Breast epithelium (tissue), 4 donors: ENCODE data around the gene EFR3B. TPM values are rescaled to one million over a fixed set of nuclear protein-coding genes. Genes with fewer than 3 reads are reported as not detected.

ENCODE experiments used
- DNase-seq, 2 donors: peaks; one replicate each; pipeline ENCODE4 v3.0.0-alpha.2; 2019; ENCODE audit warnings: low spot score in 2 of 2
- H3K27ac ChIP-seq, 2 donors: fragments of 200-600 bp; sonication (generic) in 1 of 2; one replicate each; pipeline ENCODE4 v1.5.1; 2016 to 2019; ENCODE audit warnings: mild to moderate bottlenecking in 1 of 2
- H3K27me3 ChIP-seq, 2 donors: fragments of 200-600 bp; sonication (generic) in 1 of 2; one replicate each; pipeline versions ENCODE4 v1.5.1 to v1.6.0; 2017 to 2019; ENCODE audit warnings: control low read depth in 1 of 2, mild to moderate bottlenecking in 1 of 2
- H3K36me3 ChIP-seq: fragments of 200-600 bp; one replicate; pipeline ENCODE4 v1.5.1; 2019
- H3K4me1 ChIP-seq, 2 donors: fragments of 200-600 bp; sonication (generic); one replicate each; pipeline ENCODE4 v1.5.1; 2016 to 2019; ENCODE audit warnings: control low read depth in 1 of 2
- H3K4me3 ChIP-seq, 3 donors: fragments of 200-600 bp; sonication (generic); 1 replicate in 2 of 3; 2 replicates in 1 of 3; pipeline ENCODE4 v1.5.1; 2016 to 2019; ENCODE audit warnings: mild to moderate bottlenecking in 3 of 3, moderate library complexity in 2 of 3
- H3K9me3 ChIP-seq, 2 donors: fragments of 200-600 bp; sonication (generic) in 1 of 2; one replicate each; pipeline ENCODE4 v1.5.1; 2016 to 2019; ENCODE audit warnings: control low read depth in 1 of 2
- CTCF ChIP-seq, 3 donors: fragments of 450-650 bp; IDR thresholded peaks; one replicate each; pipeline ENCODE4 v1.5.1; 2016 to 2017; ENCODE audit warnings: antibody characterized with exemption in 3 of 3, mild to moderate bottlenecking in 3 of 3, moderate library complexity in 3 of 3
- POLR2A ChIP-seq: fragments of 450-650 bp; IDR thresholded peaks from one replicate; pipeline ENCODE4 v1.6.1; 2016; ENCODE audit warnings: antibody characterized with exemption, mild to moderate bottlenecking, moderate library complexity
- POLR2AphosphoS5 ChIP-seq, 3 donors: sonication (generic); formaldehyde crosslinking; IDR thresholded peaks; one replicate each; pipeline ENCODE4 v1.6.1; 2017; ENCODE audit warnings: antibody characterized with exemption in 3 of 3
- intact Hi-C: fragments of 100-400 bp; cut with DNase I; formaldehyde crosslinking; loops from one replicate; pipeline ENCODE4 v1.15.1; 2023; ENCODE audit warnings: low total_unique reads
- total RNA-seq, 3 donors: library from RNA; depleted of rRNA; stranded (reverse); fragments of >200 nt; gene quantifications; one replicate each; pipeline ENCODE4 v1.1.0, GENCODE V29; 2016

The EFR3B gene
- total RNA-seq, 3 donors from 2014 or later: 0.16 to 0.98 (median 0.73) TPM

GRCh38 chr2:25178976-25179375 lies 137.1 kb downstream of the EFR3B start:
- intact Hi-C loops: no loop called here
- no peak overlapping the region for H3K27ac ChIP-seq
- no peak overlapping the region for H3K4me3 ChIP-seq
- H3K4me1 ChIP-seq: no peaks in the 10 kb centered on the region
- H3K27me3 ChIP-seq: peaks cover 0 to 3% of the 10 kb centered on the region in 2 donors
- TF ChIP-seq POLR2A: no peak
- TF ChIP-seq POLR2AphosphoS5 (IDR thresholded peaks at IDR 0.05): no peak
- H3K36me3 ChIP-seq: no peaks in the 10 kb centered on the region
- no peak for DNase-seq
- H3K9me3 ChIP-seq: no peaks in the 10 kb centered on the region

- no peaks in the 10 kb centered on the region for H3K36me3 ChIP-seq
- TF ChIP-seq POLR2AphosphoS5 (IDR thresholded peaks at IDR 0.05) (no peak), CTCF (IDR thresholded peaks at IDR 0.05) (no peak), POLR2A (no peak)
- H3K4me3 ChIP-seq: no peak overlapping the region
- DNase-seq: no peak
- H3K27ac ChIP-seq: no peak overlapping the region
- H3K4me1 ChIP-seq: no peaks in the 10 kb centered on the region
- H3K9me3 ChIP-seq: no peaks in the 10 kb centered on the region
- no peaks in the 10 kb centered on the region for H3K27me3 ChIP-seq
- intact Hi-C loops: no loop called here
Observed at GRCh38 chr2:25184254-25184653, 142.4 kb downstream of the EFR3B start.

- intact Hi-C loops: no loop called here
- DNase-seq: no peak
- TF ChIP-seq POLR2AphosphoS5 (IDR thresholded peaks at IDR 0.05) (no peak), POLR2A (no peak), CTCF (IDR thresholded peaks at IDR 0.05) (no peak)
- H3K4me1 ChIP-seq: no peaks in the 10 kb centered on the region
- H3K36me3 ChIP-seq: no peaks in the 10 kb centered on the region
- H3K4me3 ChIP-seq: no peak overlapping the region
- no peaks in the 10 kb centered on the region for H3K27me3 ChIP-seq
- no peak overlapping the region for H3K27ac ChIP-seq
- no peaks in the 10 kb centered on the region for H3K9me3 ChIP-seq
Observed at GRCh38 chr2:25187729-25188350, 146.0 kb downstream of the EFR3B start.

GRCh38 chr2:25188405-25188804 lies 146.5 kb downstream of the EFR3B start:
- TF ChIP-seq POLR2A: no peak
- H3K4me3 ChIP-seq: no peak overlapping the region
- no peaks in the 10 kb centered on the region for H3K4me1 ChIP-seq
- no peaks in the 10 kb centered on the region for H3K9me3 ChIP-seq
- intact Hi-C loops: no loop called here
- DNase-seq: no peak
- no peaks in the 10 kb centered on the region for H3K36me3 ChIP-seq
- H3K27me3 ChIP-seq: no peaks in the 10 kb centered on the region
- H3K27ac ChIP-seq: no peak overlapping the region

- Histone ChIP-seq H3K27ac (no peak overlapping the region), H3K4me3 (no peak overlapping the region), H3K36me3 (no peaks in the 10 kb centered on the region), H3K9me3 (no peaks in the 10 kb centered on the region), H3K4me1 (no peaks in the 10 kb centered on the region), H3K27me3 (no peaks in the 10 kb centered on the region)
- TF ChIP-seq CTCF (IDR thresholded peaks at IDR 0.05): no peak
- no peak for TF ChIP-seq POLR2A
- no peak for TF ChIP-seq POLR2AphosphoS5 (IDR thresholded peaks at IDR 0.05)
- intact Hi-C loops: no loop called here
- DNase-seq: no peak
Observed at GRCh38 chr2:25190536-25190935, 148.7 kb downstream of the EFR3B start.

GRCh38 chr2:25194576-25195122 lies 152.8 kb downstream of the EFR3B start:
- Histone ChIP-seq H3K27ac (no peak overlapping the region), H3K4me1 (no peaks in the 10 kb centered on the region), H3K27me3 (no peaks in the 10 kb centered on the region), H3K4me3 (no peak overlapping the region), H3K36me3 (no peaks in the 10 kb centered on the region), H3K9me3 (no peaks in the 10 kb centered on the region)
- no peak for TF ChIP-seq POLR2A
- no peak for TF ChIP-seq CTCF (IDR thresholded peaks at IDR 0.05)
- TF ChIP-seq POLR2AphosphoS5 (IDR thresholded peaks at IDR 0.05): no peak
- DNase-seq: no peak
- intact Hi-C loops: no loop called here
